GM19238 (cell line): Measurements from ENCODE around the gene HOXA6.

Experiments used
- DNase-seq: peaks from one replicate; pipeline ENCODE4 v3.0.0; 2011; ENCODE audit warnings: low spot score; ENCODE audit not compliant: insufficient read length

Gene HOXA6

DNA sequence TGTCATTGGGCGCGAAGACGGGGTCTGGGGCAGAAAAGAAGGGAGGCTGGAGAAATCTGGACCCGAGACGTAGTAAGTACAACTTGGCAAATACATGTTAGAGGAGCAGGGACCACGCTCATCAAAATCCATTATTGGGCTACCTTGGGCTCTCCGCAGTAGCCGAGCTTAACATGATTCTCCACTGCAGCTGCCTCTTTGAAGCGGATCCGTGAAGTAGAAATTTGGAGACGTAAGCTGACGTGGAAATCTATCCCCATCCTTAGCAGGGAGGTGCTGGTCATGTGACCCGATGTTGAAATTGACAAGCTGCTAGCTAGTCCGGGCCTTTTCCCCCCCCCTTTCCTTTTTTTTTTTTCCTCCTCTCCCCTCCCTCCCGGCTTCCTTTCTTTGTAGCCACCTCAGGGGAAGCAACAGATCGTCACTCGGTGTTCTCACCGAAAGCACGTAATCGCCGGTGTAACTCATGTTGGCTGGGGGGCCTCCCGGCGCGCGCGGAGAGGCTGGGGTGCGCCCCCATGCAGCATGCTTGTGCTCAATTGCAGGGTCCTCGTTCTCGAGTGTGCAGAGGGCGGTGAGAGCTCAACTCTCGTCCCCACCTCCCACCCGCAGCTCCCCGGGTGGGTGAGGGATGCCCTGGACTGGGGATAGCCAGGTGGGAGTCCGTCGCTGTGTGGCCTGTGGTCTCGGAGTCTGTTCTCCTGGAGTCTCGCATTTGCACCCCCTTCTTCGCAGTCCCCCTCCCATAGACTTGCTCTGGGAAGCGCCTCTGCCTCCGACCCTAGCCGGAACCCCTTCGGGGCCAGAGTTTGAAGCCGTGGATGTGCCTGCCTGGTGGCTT is 37.7 kb upstream of the HOXA6 start, which contains the start of gene HOXA11:
TSS of gene HOXA11 (minus strand) at position 220 of the 841 bp plus-strand sequence. CDS start at position 132, 88 bp downstream.
- DNase-seq, result no peak

- no peak for DNase-seq
These were observed 36.9 kb upstream of the HOXA6 start for GRCh38 chr7:27184337-27185012.

DNA sequence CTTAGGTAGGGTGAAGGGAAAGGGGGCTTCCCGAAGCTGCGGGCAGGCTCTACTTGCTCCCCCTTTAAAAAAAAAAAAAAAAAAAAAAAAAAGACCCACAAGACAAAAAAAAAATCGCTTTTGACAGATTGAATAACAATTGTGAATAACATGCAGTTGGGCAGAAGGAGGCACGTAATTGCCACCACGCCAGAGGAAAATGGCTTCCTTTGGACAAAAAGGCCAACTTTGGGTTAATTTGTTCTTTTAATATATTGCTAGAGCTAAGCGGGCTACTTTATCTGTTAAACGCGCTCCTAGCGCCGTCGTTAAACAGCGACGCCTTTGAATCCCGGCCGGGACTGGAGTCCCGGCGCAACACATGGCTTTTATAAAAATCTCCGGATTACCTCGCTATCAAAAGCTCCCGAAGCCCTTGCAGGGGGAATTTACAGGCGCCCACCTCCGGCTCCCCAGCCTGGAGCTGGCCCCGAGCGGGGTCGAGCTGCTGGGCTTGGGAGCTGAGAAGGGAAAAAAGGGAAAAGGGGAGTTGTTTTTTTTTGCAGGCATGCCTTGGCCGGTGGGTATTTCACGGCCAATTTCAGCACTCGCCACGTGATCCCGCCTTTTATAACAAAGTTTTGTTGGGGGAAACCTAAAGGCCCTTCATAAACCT is 36.2 kb upstream of the HOXA6 start:
- no peak for DNase-seq

GRCh38 chr7:27182861-27183681 is 35.5 kb upstream of the HOXA6 start:
- DNase-seq, result no peak

GRCh38 chr7:27182285-27182841 is 34.8 kb upstream of the HOXA6 start:
- no peak for DNase-seq

DNA sequence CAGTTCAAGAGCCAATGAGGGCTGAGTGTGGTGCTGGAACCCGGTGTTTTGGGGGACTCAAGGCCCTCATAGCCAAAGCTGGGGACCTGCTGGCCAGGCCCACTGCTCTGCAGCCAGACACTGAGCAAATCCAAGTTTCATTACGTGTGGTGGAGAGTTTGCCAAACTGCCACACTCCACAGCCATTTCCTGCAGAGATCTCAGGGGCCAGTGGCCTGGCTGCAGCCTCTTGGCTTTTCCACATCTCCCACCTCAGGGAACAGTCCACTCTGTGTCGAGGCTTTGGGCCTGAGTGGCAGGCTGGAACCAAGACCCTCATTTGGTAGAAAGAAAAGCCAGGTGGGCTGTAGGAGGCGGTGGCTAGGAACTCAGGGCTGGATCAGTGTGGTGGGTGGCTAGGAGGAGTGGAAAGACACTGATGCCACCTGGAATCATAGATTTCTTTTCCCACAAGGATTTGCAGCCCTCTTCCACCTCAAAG is 34.3 kb upstream of the HOXA6 start:
- no peak for DNase-seq

GRCh38 chr7:27180431-27181420 is 33.2 kb upstream of the HOXA6 start:
- no peak for DNase-seq

- DNase-seq, result peak; percentile 74
These were observed 32.2 kb upstream of the HOXA6 start for GRCh38 chr7:27179503-27180430.

GRCh38 chr7:27179030-27179429 is 31.5 kb upstream of the HOXA6 start:
- no peak for DNase-seq

DNA sequence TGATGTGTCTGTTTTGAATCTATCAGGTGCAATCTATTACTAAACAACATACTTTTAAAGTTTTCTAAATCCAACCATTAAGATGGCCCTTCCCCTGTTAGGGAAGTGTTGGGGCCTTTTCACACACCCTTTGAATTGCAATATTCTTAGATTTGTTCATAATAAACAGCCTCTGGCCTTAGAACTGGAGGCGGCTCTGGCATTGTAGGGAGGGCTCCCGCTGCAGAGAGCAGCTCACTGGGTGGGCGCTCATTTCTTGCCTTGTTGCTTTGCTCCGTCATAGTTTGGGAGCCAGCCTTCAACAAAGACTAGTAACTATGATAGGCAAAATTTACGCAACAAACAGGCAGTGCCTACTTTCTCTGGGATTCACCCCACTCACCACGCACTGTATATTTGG is 30.8 kb upstream of the HOXA6 start:
- no peak for DNase-seq

DNA sequence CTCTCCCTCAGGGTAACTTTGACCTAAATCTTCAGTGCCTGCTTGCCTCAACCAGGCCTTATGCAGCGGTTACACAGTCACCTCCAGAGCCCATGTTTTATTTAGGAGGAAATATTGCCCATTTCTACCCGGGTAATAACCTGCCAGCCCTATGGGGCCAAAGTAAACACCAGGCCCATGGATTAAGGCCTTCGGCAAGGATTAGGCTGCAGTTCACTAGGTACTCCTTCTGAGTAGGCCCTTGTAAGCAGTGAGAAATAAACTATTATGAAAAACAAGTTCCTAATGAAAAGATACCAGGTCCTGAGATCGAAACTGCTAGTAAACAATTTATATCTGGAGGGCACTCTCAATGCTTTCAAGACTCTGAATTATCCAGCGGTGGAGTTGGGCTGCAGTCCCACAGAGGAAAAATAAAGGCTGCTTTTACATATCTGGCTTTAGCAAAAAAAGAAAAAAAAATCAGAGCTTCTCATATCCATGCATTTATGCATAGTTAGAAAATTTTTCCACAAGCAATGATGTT is 30.3 kb upstream of the HOXA6 start:
- no peak for DNase-seq

DNA sequence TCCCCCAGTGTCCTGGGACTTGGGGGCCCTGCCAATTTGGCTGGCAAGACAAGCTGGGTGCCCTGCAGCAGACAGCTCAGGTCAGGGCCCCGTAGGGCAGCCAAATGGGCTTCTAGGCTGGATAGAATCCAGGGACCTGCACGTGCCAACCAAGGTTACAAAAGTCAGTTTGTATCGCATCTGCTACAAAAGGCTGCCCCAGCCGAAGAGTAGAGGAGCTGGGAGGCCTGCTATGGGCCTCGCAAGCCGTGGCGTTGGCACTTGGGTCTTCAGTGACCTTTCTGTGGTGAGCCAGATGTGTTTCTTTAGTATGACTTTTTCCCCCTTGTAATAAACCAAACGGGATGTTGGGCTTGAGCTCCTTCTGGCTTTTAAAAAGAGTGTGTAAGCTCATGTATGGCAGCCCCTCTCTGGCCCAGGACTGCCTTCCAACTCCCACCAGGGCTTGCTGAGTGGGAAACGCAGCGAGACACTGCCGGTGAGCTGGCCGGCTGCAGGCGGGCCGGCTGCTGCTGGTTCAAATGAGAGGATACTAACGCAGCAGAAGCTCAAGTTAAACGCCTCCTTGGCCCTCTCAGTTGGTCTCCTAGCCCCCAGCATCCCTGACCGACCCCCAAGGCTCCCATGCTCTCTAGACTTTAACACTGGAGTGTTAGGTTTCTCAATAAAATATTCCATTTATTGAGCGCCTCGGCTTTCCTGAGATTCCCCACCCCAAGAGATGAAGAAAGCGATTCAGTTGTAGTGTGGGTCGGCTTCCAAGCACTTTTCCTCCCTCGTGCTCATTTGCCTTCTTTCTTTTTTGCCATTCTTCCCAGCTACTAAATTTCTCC is 29.6 kb upstream of the HOXA6 start:
- DNase-seq, result no peak

DNA sequence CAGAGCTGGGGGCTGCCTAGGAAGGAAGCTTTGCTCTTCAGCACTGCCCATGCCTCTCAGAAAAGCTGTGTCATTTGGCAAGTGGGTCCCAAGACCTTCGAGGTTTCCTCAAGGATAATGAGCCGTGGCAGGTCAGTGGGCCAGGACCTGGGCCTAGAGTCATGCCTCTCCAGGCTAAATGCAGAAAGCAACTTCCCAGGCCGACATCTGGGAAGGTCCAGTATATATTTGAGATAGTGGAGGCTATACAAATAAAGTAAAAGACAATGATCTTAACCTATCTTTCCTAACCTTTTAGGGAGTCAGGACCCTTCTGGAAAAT is 28.9 kb upstream of the HOXA6 start:
- no peak for DNase-seq

- DNase-seq, result no peak
These were observed 28.3 kb upstream of the HOXA6 start for GRCh38 chr7:27175626-27176523.

DNA sequence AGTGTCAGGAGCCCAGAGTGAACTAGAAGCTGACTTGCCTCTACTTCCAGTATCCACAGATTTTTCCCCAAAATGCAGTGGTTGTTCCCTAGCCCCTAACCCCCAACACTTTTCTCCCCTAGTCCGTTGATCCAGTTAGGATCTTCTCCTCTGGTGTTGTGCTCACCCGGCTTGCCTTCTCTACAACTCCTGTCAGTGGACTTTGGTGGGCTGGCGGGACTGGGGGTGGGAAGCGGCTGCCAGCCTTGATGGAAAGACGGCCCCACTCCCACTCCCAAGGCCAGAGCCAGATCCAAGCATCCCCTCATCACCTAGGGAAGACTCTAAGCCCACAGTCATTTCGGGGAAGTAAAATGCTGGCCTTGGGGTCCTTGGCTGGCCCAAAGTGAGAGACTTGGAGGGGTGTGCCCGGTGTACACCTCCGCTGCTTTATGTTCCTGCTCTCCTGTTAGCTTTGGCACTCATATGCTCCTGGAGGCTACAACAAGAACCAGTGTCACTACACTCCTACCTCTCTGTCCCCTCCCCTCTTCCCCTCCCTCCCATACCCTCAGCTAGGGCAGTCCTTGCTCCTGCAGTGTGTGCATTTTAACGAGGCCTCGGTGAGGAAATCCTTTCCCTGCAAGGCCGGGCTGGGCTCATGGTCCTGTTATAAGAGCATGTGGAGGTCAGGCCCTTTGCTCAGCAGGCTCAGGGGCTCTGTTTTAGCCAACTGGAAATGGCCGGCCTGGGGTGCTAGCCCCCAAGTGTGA is 27.5 kb upstream of the HOXA6 start:
- DNase-seq, result no peak
